GM12865 (cell line): ENCODE data around the gene PSAP.

ENCODE experiments used
- DNase-seq: peaks from one replicate; pipeline ENCODE4 v3.0.0; 2010; ENCODE audit warnings: low read depth
- H3K4me3 ChIP-seq: 2 replicates; pipeline ENCODE4 v1.5.1; 2011; ENCODE audit warnings: mild to moderate bottlenecking, low read depth, low read length, control low read depth
- CTCF ChIP-seq: IDR thresholded peaks from 2 replicates; pipeline ENCODE4 v1.5.1; 2011; ENCODE audit warnings: low read length, control low read depth, low read depth, inconsistent platforms; ENCODE audit not compliant: insufficient read depth; ENCODE audit errors: missing control alignments

Gene PSAP

GRCh38 chr10:71854031-71854430, 3.0 kb upstream of the PSAP start:
- DNase-seq, result no peak
- no peak for TF ChIP-seq CTCF
- H3K4me3 ChIP-seq, result no peak overlapping the region

- no peak overlapping the region for H3K4me3 ChIP-seq
- no peak for TF ChIP-seq CTCF
- peak; percentile 28 for DNase-seq
Observed at GRCh38 chr10:71852355-71852937, 1.4 kb upstream of the PSAP start.

- H3K4me3 ChIP-seq, result peak overlapping the region; percentile 64
- DNase-seq, result peak; percentile 49
Observed at GRCh38 chr10:71851465-71852095, 529 bp upstream of the PSAP start.

GRCh38 chr10:71850021-71850742, 869 bp downstream of the PSAP start:
- DNase-seq, result no peak
- no peak for TF ChIP-seq CTCF
- peak overlapping the region; percentile 97 for H3K4me3 ChIP-seq

- TF ChIP-seq CTCF, result no peak
- H3K4me3 ChIP-seq, result peak overlapping the region; percentile 97
- DNase-seq, result no peak
Observed at GRCh38 chr10:71849461-71849908, 1.6 kb downstream of the PSAP start.

GRCh38 chr10:71848325-71849275, 2.5 kb downstream of the PSAP start:
- TF ChIP-seq CTCF, result no peak
- peak overlapping the region; percentile 18 for H3K4me3 ChIP-seq
- no peak for DNase-seq
